Esophagus squamous epithelium (tissue), 5 donors: Measurements from ENCODE around the gene CENPP. TPM values are rescaled to one million over a fixed set of nuclear protein-coding genes. Genes with fewer than 3 reads are reported as not detected.

ENCODE experiments used
- DNase-seq: peaks from one replicate; lab custom pipeline; 2025; lab: John Stamatoyannopoulos, UW
- H3K27ac ChIP-seq, 4 donors: fragments of 200-600 bp; sonication (generic); one replicate each; pipeline ENCODE4 v1.5.1; 2016 to 2019; ENCODE audit warnings: mild to moderate bottlenecking in 1 of 4
- H3K27me3 ChIP-seq, 4 donors: fragments of 200-600 bp; sonication (generic); 1 replicate in 3 of 4; 2 replicates in 1 of 4; pipeline versions ENCODE4 v1.5.1 to v1.6.0; 2017 to 2021; ENCODE audit warnings: antibody characterized with exemption in 1 of 4
- H3K36me3 ChIP-seq, 3 donors: fragments of 200-600 bp; sonication (generic); one replicate each; pipeline ENCODE4 v1.5.1; 2016 to 2019
- H3K4me1 ChIP-seq, 3 donors: fragments of 200-600 bp; sonication (generic); one replicate each; pipeline ENCODE4 v1.5.1; 2017 to 2019
- H3K4me3 ChIP-seq, 4 donors: fragments of 200-600 bp; sonication (generic); 1 replicate in 3 of 4; 2 replicates in 1 of 4; pipeline ENCODE4 v1.5.1; 2016 to 2019; ENCODE audit warnings: mild to moderate bottlenecking in 2 of 4, moderate library complexity in 1 of 4
- H3K9me3 ChIP-seq, 3 donors: fragments of 200-600 bp; sonication (generic); one replicate each; pipeline ENCODE4 v1.5.1; 2016 to 2019
- CTCF ChIP-seq, 6 experiments: fragments of 450-650 bp in 4 of 6; fragments of 200-600 bp in 2 of 6; sonication (generic) in 2 of 6; IDR thresholded peaks; one replicate each; pipeline ENCODE4 v1.5.1; 2016 to 2019; ENCODE audit warnings: antibody characterized with exemption in 6 of 6, mild to moderate bottlenecking in 4 of 6, moderate library complexity in 4 of 6
- POLR2A ChIP-seq, 4 donors: fragments of 450-650 bp; IDR thresholded peaks; one replicate each; pipeline ENCODE4 v1.6.1; 2017; ENCODE audit warnings: antibody characterized with exemption in 4 of 4, mild to moderate bottlenecking in 4 of 4, moderate library complexity in 3 of 4
- WGBS, 2 donors: methylation state at CpG; one replicate each; pipeline ENCODE4 v1.1.5; 2018; 5-methylcytosine and 5-hydroxymethylcytosine counted together
- intact Hi-C: fragments of 100-400 bp; cut with DNase I; formaldehyde crosslinking; loops from one replicate; pipeline ENCODE4 v1.15.0; 2022
- total RNA-seq, 4 donors: library from RNA; depleted of rRNA; stranded (reverse); fragments of >200 nt; gene quantifications; one replicate each; pipeline ENCODE4 v1.1.0, GENCODE V29; 2016
- donor health status: DM: yes; HTN: yes; CAD: no.

Gene CENPP
- total RNA-seq, 4 donors from 2014 or later, result 6.0 to 10.7 (median 7.5) TPM

- DNase-seq, result no peak
Observed at GRCh38 chr9:92480986-92481633, 155.4 kb downstream of the CENPP start.

GRCh38 chr9:92482329-92482728, 156.6 kb downstream of the CENPP start, which contains the start of gene ASPN:
TSS of gene ASPN (minus strand) at chr9:92482506.
- Histone ChIP-seq H3K9me3 (no peaks in the 10 kb centered on the region), H3K27me3 (no peaks in the 10 kb centered on the region), H3K4me1 (peaks cover 0 to 37% (median 19%) of the 10 kb centered on the region in 3 donors), H3K27ac (peak within 1 kb of the TSS in 3 of 4 donors; percentile 27 to 73 (median 59)), H3K36me3 (no peaks in the 10 kb centered on the region), H3K4me3 (peak within 1 kb of the TSS in 2 of 4 donors; percentile 10 to 32)
- no peak for TF ChIP-seq CTCF (IDR thresholded peaks at IDR 0.05)
- no peak for TF ChIP-seq POLR2A (IDR thresholded peaks at IDR 0.05)
- intact Hi-C loops, result no loop called here
- WGBS, 2 donors, result 22 to 29% methylated on average over 3 of the region's 3 CpGs
- no peak for DNase-seq

More at GRCh38 chr9:92480986-92481633, 155.4 kb downstream of the CENPP start:
- intact Hi-C loops, result no loop called here
- Histone ChIP-seq H3K4me1 (peaks cover 0 to 37% (median 19%) of the 10 kb centered on the region in 3 donors), H3K27ac (peak overlapping the region; percentile 27 to 73 (median 53)), H3K36me3 (no peaks in the 10 kb centered on the region), H3K4me3 (peak overlapping the region in 2 of 4 donors; percentile 10 to 32), H3K27me3 (no peaks in the 10 kb centered on the region), H3K9me3 (no peaks in the 10 kb centered on the region)
- WGBS, 2 donors, result 22 to 26% methylated on average over 2 of the region's 2 CpGs
- no peak for TF ChIP-seq POLR2A (IDR thresholded peaks at IDR 0.05)
- no peak for TF ChIP-seq CTCF (IDR thresholded peaks at IDR 0.05)

GRCh38 chr9:92482805-92483204, 157.1 kb downstream of the CENPP start:
- DNase-seq, result no peak
- TF ChIP-seq POLR2A (IDR thresholded peaks at IDR 0.05) (no peak), CTCF (IDR thresholded peaks at IDR 0.05) (no peak)
- H3K4me1 ChIP-seq, result peaks cover 0 to 37% (median 19%) of the 10 kb centered on the region in 3 donors
- intact Hi-C loops, result no loop called here
- no peaks in the 10 kb centered on the region for H3K36me3 ChIP-seq
- no peaks in the 10 kb centered on the region for H3K27me3 ChIP-seq
- H3K4me3 ChIP-seq, result no peak overlapping the region
- H3K9me3 ChIP-seq, result no peaks in the 10 kb centered on the region
- H3K27ac ChIP-seq, result peak overlapping the region in 1 of 4 donors; percentile 44

- no peak overlapping the region for H3K4me3 ChIP-seq
- H3K4me1 ChIP-seq, result peaks cover 0 to 46% (median 19%) of the 10 kb centered on the region in 3 donors
- 72 to 74% methylated on average over 5 of the region's 5 CpGs for WGBS, 2 donors
- intact Hi-C loops, result no loop called here
- peak overlapping the region in 2 of 4 donors; percentile 44 to 59 for H3K27ac ChIP-seq
- H3K36me3 ChIP-seq, result no peaks in the 10 kb centered on the region
- TF ChIP-seq CTCF (IDR thresholded peaks at IDR 0.05) (no peak), POLR2A (IDR thresholded peaks at IDR 0.05) (no peak)
- H3K9me3 ChIP-seq, result no peaks in the 10 kb centered on the region
- DNase-seq, result no peak
- H3K27me3 ChIP-seq, result no peaks in the 10 kb centered on the region
Observed at GRCh38 chr9:92483627-92484545, 158.1 kb downstream of the CENPP start.
